GM13976 (cell line): Measurements from ENCODE around the gene ISG20L2.
A peak's percentile ranks its signal among the peaks of the same experiment; 100 is the strongest.

Source experiments
- DNase-seq: peaks from one replicate; pipeline ENCODE4 v3.0.0; 2012; ENCODE audit warnings: low spot score
- CTCF ChIP-seq: IDR thresholded peaks from 2 replicates; pipeline ENCODE4 v1.5.1; 2012; ENCODE audit warnings: borderline replicate concordance, mild to moderate bottlenecking; ENCODE audit not compliant: insufficient read depth; ENCODE audit errors: extremely low read depth, missing control alignments, control extremely low read depth
- in situ Hi-C: fragments of 300-500 bp; cut with MboI; formaldehyde crosslinking; loops from one replicate; pipeline ENCODE4 v1.12.0; 2022; ENCODE audit warnings: low sequenced_read_pairs, mixed read lengths, inconsistent platforms; ENCODE audit not compliant: unreplicated experiment

ISG20L2 gene

GRCh38 chr1:156751757-156752481, 23.4 kb upstream of the ISG20L2 start:
- DNase-seq = peak; percentile 96
- in situ Hi-C loops = no loop called here
- TF ChIP-seq CTCF = no peak

- in situ Hi-C loops = no loop called here
- TF ChIP-seq CTCF = no peak
- no peak for DNase-seq
Observed at GRCh38 chr1:156751451-156751756, 22.8 kb upstream of the ISG20L2 start, which contains the start of gene HDGF. Gene HDGF, minus strand, starts transcription at chr1:156751675. Its CDS starts 246 bp downstream, at chr1:156751429.

GRCh38 chr1:156750711-156751450, 22.3 kb upstream of the ISG20L2 start:
- DNase-seq = peak; percentile 46
- in situ Hi-C loops = no loop called here
- no peak for TF ChIP-seq CTCF

- in situ Hi-C loops = no loop called here
- DNase-seq = peak; percentile 37
- TF ChIP-seq CTCF = no peak
Observed at GRCh38 chr1:156750191-156750672, 21.7 kb upstream of the ISG20L2 start.

GRCh38 chr1:156749419-156750118, 21.0 kb upstream of the ISG20L2 start:
- no peak for DNase-seq

More at GRCh38 chr1:156749419-156750118, 21.0 kb upstream of the ISG20L2 start:
- in situ Hi-C loops = no loop called here
- TF ChIP-seq CTCF = no peak
